ENCODE measurements around the gene NUDT7. TPM values are rescaled to one million over a fixed set of nuclear protein-coding genes. Genes with fewer than 3 reads are reported as not detected.

NUDT7 gene
- total RNA-seq, 2 donors from 2014 or later, result 6.1 to 10.9 TPM

DNA sequence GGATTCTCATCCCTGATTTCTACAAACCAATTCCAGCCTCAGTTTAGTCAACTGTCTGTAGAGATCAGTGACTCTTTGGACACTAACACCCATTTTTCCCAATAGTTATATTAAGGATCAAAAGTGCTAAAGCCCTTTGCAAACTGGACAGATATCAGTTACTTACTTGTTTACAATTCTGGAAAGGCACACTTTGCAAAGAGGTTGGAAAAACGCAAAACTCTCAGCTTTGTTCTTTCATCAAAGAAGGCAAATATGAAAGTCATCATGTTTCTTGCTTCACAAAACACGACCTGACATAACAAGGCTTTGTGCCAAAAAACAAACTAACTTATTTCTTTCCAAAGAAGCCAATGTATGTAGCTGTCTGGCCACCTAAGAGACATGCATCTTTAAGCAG, 39.9 kb downstream of the NUDT7 start:
- Histone ChIP-seq H3K4me3 (ENCODE audit: low read length) (no peak overlapping the region), H3K9ac (ENCODE audit: extremely low read depth, low read length, poor library complexity, severe bottlenecking) (no peak overlapping the region), H3K27me3 (ENCODE audit: control insufficient read depth, insufficient read depth, low read length, poor library complexity, severe bottlenecking) (no peaks in the 10 kb centered on the region), H3K36me3 (ENCODE audit: control insufficient read depth, insufficient read depth, low read length) (no peaks in the 10 kb centered on the region), H3K4me1 (ENCODE audit: control insufficient read depth, insufficient read depth, low read length) (no peaks in the 10 kb centered on the region), H3K27ac (ENCODE audit: low read depth, low read length) (no peak overlapping the region), H3K9me3 (ENCODE audit: control insufficient read depth, low read length) (no peaks in the 10 kb centered on the region)
- Mint-ChIP-seq H3K4me3 (no peak overlapping the region), H3K9me3 (no peaks in the 10 kb centered on the region), H3K27ac (no peak overlapping the region), H3K36me3 (ENCODE audit: low read depth) (no peaks in the 10 kb centered on the region), H3K4me1 (peaks cover 2% of the 10 kb centered on the region), H3K27me3 (ENCODE audit: insufficient read depth) (no peaks in the 10 kb centered on the region)
- 58 to 63% methylated on average over 2 of the region's 2 CpGs for WGBS, 2 experiments (ENCODE audit: insufficient coverage in 1 of 2, insufficient read length in 1 of 2)
- DNase-seq, result no peak
- TF ChIP-seq, protein P1, sequence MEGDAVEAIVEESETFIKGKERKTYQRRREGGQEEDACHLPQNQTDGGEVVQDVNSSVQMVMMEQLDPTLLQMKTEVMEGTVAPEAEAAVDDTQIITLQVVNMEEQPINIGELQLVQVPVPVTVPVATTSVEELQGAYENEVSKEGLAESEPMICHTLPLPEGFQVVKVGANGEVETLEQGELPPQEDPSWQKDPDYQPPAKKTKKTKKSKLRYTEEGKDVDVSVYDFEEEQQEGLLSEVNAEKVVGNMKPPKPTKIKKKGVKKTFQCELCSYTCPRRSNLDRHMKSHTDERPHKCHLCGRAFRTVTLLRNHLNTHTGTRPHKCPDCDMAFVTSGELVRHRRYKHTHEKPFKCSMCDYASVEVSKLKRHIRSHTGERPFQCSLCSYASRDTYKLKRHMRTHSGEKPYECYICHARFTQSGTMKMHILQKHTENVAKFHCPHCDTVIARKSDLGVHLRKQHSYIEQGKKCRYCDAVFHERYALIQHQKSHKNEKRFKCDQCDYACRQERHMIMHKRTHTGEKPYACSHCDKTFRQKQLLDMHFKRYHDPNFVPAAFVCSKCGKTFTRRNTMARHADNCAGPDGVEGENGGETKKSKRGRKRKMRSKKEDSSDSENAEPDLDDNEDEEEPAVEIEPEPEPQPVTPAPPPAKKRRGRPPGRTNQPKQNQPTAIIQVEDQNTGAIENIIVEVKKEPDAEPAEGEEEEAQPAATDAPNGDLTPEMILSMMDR (conservative IDR thresholded peaks at IDR 0.05), result no peak

DNA sequence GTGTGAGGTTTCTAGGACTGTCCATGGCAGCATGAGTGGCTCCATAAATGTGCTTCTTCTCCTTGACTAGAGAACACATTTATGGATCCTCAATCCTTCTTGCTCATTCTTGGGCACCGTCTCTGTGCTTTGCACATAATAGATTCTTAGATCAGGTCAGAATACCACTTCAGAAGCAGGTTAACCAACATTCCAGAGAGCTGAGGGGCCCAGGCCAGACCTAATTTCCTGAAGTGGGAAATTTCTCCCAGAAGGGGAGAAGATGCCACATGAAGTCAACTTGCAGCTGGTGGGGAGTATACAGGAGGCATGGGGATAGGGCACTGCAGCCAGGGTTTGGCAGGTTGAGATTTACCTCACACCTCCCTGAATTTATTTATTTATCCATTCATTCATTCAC, 41.7 kb downstream of the NUDT7 start:
- DNase-seq, result peak; percentile 1
- Mint-ChIP-seq H3K36me3 (ENCODE audit: low read depth) (no peaks in the 10 kb centered on the region), H3K27me3 (ENCODE audit: insufficient read depth) (no peaks in the 10 kb centered on the region), H3K4me3 (no peak overlapping the region), H3K27ac (no peak overlapping the region), H3K4me1 (peaks cover 2% of the 10 kb centered on the region), H3K9me3 (no peaks in the 10 kb centered on the region)
- no peaks in the 10 kb centered on the region for H3K4me1 ChIP-seq (ENCODE audit: control insufficient read depth, insufficient read depth, low read length)
- no peak overlapping the region for H3K27ac ChIP-seq (ENCODE audit: low read depth, low read length)
- no peaks in the 10 kb centered on the region for H3K36me3 ChIP-seq (ENCODE audit: control insufficient read depth, insufficient read depth, low read length)
- no peaks in the 10 kb centered on the region for H3K27me3 ChIP-seq (ENCODE audit: control insufficient read depth, insufficient read depth, low read length, poor library complexity, severe bottlenecking)
- WGBS, 2 experiments (ENCODE audit: insufficient coverage in 1 of 2, insufficient read length in 1 of 2), result 100% methylated on average over 1 of the region's 1 CpG
- no peak overlapping the region for H3K9ac ChIP-seq (ENCODE audit: extremely low read depth, low read length, poor library complexity, severe bottlenecking)
- TF ChIP-seq, protein P1 (conservative IDR thresholded peaks at IDR 0.05), result no peak
- H3K4me3 ChIP-seq (ENCODE audit: low read length), result no peak overlapping the region
- no peaks in the 10 kb centered on the region for H3K9me3 ChIP-seq (ENCODE audit: control insufficient read depth, low read length)

DNA sequence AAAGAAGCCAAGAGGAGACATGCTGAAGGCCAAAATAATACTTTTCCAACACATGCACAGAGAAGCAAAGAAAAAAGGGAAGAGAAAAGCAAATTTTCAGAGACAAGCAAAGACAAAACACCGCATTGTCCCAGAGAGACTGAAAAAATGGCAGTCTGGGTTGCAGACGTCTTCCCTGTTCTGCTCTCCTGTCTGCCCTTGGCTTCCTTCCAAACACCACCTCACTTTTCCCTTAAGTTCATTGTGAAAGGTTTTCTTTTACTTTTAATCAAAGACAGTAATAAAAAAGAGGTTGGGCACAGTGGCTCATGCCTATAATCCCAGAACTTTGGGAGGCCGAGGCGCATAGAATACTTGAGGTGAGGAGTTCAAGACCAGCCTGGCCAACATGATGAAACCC, 44.9 kb downstream of the NUDT7 start:
- H3K9me3 ChIP-seq (ENCODE audit: control insufficient read depth, low read length), result no peaks in the 10 kb centered on the region
- TF ChIP-seq, protein P1 (conservative IDR thresholded peaks at IDR 0.05), result no peak
- no peaks in the 10 kb centered on the region for H3K36me3 Mint-ChIP-seq (ENCODE audit: low read depth)
- no peak overlapping the region for H3K4me3 ChIP-seq (ENCODE audit: low read length)
- no peak overlapping the region for H3K27ac Mint-ChIP-seq
- no peaks in the 10 kb centered on the region for H3K27me3 Mint-ChIP-seq (ENCODE audit: insufficient read depth)
- H3K4me3 Mint-ChIP-seq, result no peak overlapping the region
- no peaks in the 10 kb centered on the region for H3K4me1 ChIP-seq (ENCODE audit: control insufficient read depth, insufficient read depth, low read length)
- WGBS, 2 experiments (ENCODE audit: insufficient coverage in 1 of 2, insufficient read length in 1 of 2), result 74% methylated on average over 4 of the region's 4 CpGs; no CpG with 5 or more reads in 1 of the 2 experiments
- no peaks in the 10 kb centered on the region for H3K36me3 ChIP-seq (ENCODE audit: control insufficient read depth, insufficient read depth, low read length)
- H3K9me3 Mint-ChIP-seq, result no peaks in the 10 kb centered on the region
- DNase-seq, result no peak
- H3K9ac ChIP-seq (ENCODE audit: extremely low read depth, low read length, poor library complexity, severe bottlenecking), result no peak overlapping the region
- no peaks in the 10 kb centered on the region for H3K4me1 Mint-ChIP-seq
- no peak overlapping the region for H3K27ac ChIP-seq (ENCODE audit: low read depth, low read length)
- H3K27me3 ChIP-seq (ENCODE audit: control insufficient read depth, insufficient read depth, low read length, poor library complexity, severe bottlenecking), result no peaks in the 10 kb centered on the region
